Measurements from ENCODE around the gene OSTM1.
A peak's percentile ranks its signal among the peaks of the same experiment; 100 is the strongest.

The OSTM1 gene, protein sequence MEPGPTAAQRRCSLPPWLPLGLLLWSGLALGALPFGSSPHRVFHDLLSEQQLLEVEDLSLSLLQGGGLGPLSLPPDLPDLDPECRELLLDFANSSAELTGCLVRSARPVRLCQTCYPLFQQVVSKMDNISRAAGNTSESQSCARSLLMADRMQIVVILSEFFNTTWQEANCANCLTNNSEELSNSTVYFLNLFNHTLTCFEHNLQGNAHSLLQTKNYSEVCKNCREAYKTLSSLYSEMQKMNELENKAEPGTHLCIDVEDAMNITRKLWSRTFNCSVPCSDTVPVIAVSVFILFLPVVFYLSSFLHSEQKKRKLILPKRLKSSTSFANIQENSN

DNA sequence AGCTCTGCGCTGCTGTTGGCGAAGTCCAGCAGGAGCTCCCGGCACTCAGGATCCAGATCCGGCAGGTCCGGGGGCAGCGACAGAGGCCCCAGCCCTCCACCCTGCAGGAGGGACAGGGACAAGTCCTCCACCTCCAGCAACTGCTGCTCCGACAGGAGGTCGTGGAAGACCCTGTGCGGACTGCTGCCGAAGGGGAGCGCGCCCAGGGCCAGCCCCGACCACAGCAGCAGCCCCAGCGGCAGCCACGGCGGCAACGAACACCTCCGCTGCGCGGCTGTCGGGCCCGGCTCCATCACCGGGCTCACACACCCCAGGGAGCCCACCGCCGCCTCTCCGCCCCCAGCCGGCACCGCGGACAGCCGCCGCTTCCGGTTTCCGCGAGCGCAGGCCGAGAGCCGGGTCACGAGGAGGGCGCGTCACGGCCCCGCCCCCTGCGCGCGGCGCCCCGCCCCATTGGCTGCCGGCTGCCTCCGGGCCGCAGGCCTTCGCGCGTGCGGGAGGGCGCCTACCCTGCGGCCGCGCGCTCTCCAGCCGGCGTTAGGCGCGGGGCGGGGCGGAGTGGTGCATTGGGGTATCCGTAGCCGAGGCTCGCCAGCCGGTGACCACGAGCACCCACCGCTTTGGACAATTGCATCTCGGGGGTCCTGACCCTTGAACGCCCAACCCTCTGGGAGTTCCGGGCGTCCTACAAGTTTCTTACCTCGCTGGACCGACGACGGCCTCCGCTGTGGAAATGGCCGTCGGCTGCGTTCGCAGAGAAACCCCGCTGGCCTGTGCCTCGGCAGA lies at the start of gene OSTM1:
Gene OSTM1, minus strand, starts transcription at position 383 of the 786 bp plus-strand sequence. Its CDS starts 90 bp downstream, at position 293.
- peak; percentile 93 for DNase-seq

DNA sequence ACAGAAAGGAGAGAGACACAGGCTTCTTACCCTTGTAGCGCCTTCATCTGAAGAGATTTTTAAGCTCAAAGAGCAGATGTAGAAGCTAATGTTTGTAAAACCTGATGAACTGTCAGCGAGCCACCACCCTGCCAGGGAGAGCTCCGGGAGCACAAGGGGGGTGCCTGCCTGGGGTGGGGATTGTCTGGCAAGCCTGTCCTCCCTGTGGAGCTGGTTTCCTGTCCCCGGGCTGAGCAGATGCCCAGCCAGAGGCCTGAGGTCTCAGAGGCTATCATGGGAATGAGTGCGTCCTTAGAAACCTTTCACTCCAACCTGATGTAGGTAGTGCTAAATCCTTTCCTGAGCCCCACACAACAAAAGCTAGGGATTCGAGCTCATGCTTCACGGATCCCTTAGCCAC lies 49.4 kb upstream of the OSTM1 start:
- DNase-seq: peak; percentile 41

DNA sequence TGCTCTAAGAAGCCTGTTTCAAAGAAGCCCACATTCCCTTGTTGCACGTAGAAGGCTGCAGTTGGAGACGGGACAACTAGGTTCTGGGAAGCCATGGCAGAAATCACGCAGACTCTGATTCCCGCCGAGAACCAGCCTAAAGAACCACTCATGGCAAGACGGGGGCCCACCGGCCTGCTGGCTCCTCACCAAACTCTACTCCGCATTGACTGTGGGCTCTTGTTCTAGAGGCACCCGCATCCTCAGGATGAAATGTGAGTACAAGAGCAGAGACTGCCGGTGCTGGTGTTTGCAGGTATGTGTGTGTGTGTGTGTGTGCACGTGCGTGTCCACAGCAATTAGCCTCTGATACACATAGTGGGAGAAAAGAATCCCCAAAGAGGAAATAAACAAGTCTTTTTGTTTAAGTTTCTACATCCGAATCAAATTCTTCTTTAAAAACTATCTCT lies 49.0 kb upstream of the OSTM1 start:
- DNase-seq: no peak

DNA sequence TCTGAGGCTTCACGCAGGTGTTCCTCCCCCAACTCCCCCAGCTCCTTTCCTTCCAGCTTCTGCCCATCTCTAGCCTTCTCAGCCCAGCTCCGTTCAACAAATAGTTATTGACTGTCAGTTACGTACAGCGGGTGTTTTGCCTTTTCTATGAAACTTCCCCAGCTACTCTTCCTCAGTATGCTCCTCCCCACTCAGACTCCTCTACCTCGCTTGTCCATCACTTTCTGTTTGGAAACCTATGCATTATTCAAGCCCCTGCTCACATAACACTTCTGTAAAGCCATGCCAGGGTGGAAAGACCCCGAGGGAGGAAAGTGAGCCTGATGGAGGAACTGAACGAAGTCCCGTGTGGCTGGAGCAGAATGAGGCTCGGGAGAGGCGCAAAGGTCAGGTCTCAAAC lies 47.1 kb upstream of the OSTM1 start:
- no peak for DNase-seq

DNA sequence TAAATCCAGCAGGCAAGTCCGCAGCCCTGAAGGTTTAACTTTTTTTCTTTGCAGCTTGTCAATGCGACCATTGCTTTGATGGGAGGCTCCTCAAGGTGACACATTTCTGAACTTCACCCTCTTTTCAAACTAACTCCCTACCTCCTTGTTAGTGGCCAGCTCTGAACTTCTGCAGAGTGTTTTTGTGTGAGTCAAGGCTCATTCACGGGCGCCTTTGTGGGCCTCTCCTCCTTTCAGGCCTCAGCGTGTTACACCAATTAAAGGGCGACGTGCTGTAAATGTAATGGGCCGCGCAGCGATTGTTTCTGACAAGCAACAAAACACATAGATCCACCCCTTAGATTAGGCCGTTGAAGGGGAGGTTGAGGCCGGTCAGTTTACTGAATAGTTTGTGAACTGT lies 45.8 kb upstream of the OSTM1 start:
- no peak for DNase-seq

DNA sequence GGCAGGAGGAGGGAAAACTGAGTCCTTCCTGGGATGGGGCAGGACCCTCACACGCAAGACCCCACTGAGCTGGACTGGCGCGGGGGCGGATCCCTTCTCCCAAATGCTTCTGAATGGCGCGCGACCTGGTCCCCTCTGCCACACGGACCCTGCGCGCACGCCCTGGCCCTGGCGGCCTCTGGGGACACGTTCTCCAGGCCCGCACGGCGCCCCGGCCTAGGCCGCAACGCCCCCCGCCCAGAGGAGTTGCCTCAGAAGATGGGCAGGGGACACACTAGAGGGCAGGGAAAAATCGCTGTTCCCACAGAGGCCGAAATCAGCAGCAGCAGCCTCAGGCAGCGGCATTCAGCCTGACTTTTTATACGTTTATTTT lies 45.2 kb upstream of the OSTM1 start:
- no peak for DNase-seq

DNA sequence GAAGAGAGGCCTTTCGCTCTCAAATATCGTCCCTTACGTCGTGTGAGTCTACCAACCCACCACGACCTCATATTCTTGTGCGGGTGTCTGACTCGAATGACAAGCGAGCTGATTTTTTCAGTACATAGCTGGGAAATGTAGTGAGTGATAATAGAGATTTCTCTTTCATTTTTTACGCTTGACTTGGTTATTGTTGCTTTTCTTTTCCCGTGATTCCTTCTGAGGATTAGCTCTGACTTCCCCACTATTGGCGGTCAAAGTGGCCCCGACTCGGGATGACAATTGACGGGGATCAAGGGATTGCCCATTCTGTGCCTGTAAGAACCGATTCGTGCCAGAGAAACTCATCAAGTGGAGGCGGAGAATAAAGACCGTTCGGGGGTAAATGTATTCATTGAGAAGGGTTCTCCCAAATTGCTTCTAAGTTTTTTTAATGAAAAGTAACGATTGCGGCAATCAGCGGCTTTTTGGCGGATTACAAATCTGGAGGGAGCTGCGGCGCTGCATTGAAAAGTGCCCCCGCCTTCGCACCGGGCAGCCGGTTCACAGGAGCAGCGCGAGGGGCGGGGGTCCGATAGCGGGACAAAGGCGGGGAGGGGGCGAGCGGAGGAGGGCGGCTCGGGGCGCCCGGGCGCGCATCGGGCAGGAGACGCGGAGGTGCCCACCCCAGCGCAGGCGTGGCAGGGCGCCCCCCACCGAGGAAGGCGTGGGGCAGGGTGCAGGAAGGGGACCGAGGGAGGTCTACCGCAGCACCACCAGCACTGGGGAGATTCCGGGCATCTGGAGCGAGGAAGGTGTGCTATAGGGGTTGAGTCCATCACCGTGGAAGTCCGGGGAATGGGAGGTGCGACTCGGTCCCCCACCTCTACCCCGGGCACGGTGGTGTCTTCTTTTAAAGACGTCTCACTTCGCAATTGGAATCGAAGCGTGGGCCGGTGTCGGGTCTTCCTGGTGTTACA lies 44.5 kb upstream of the OSTM1 start:
- no peak for DNase-seq

DNA sequence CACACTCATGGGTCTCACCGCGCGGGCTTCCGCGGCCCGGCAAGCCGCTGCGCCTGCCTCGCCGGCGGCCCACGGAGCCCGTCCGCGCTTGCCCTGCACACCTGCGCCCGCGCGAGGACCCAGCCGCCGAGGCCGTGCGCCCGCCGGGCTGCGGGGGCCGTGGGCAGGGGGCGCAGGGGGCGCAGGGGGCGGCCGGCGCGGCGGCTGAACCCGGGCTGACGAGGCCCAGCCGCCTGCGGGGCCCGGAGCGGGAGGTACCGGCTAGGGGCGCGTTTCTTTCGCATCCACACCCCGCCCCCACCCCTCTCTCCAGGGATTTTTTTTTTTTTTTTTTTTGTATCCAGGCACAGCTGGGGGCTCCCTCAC lies 43.8 kb upstream of the OSTM1 start:
- DNase-seq: no peak

DNA sequence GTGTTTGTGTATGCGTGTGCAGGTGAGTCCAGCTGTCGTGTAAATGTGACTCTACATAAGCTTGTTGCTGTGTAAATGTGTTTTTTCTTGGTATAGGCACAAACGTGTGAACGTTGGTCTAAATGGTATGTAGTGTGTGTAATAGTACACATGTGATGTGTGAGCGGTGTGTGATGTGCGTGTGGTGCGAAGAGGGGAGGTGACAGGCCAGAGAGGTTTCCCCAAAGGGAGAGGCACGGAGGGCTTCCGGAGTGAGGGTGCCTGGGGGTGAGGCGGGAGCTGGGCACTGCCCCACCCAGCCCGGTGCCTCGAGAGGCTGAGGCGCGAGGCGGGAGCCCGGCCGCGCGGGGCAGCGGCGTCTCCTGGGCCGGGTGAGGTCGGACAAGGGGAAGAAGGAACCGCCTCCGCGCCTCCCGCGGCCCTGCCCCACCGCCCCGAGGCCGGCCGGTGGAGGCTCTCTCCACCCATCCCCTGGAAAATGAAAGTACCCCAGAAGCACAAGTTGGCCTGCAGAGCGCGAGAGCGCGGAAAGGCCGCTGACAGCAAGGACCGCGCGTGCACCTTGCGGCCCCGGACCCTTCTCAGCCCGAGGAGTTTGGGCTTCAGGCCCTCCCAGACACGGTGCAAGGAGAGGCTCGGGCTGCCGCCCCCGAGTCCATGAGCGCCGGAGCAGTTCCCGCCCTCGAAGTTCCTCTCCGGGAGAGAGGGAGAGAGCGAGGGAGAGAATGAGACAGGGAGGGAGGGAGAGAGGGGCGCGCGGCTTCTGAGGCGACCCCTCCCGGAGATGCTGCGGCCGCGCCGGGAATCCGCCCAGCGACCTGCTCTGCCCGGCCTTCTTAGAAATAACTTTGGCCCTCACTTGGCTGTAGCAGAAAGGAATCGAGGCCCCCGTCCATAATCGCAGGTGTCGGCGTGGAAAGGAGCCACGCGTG lies 43.2 kb upstream of the OSTM1 start:
- DNase-seq: peak; percentile 40

DNA sequence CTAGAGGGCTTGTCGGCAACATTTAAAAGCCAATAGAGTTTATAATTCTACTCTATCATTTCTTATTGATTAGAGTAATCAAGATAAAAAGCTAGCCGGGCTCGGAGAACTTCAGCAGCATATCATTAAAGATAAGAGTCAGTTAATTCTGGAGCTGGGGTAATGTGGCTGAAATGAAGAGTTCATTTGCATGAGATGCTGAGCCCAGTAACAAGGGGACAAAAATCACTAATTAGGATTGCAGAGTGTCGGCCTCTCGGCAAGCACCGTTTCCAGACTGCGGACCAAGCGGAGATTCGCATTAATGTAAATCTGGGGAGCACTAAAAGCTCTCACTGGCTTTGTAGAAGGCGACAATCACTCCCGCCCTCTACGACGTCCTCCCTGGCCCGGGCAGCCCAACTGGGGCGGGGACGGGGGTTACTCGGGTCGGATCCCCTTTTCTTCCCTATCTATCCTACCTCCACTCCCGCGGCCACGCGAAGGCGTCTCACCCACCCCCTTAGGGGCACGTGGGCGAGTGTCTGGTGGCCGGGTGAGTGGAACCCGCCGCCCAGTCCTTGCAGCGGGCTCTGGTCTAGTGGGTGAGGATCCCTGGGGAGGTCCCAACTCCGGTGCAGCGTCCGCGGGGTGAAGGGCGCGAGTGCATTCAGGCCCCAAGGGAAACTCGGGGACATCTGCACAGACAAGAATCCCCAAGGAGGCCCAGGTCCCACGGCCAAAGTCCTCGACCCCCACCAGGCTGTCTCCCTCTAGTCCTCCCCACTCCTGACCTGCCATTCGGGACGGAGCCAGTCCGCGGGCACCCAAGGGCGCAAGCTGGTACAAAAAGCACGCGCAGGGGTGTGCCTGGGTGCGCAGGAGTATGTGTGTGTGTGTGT lies 42.2 kb upstream of the OSTM1 start:
- DNase-seq: no peak

DNA sequence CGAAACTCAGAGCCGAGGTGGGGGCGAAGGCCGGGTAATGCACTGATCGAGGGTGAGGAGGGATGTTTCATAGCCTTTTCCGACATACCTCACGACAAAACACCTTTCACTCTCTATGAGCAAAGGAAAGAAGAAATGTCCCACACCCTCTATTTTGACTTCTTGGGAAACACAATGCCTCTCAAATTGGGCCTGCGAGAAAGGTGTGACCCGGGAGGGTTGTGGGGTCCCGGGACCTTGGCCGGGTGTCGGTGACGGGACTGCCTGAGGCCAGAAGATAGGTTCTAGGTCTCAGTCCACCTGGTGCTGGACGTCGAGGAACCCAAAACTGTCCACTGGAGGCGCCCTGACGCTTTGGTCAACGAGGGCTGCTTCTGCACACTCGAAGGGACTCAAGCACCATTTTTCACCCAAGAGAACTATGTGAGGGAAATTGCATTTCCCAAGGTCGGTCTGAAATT lies 41.1 kb upstream of the OSTM1 start:
- DNase-seq: peak; percentile 4

DNA sequence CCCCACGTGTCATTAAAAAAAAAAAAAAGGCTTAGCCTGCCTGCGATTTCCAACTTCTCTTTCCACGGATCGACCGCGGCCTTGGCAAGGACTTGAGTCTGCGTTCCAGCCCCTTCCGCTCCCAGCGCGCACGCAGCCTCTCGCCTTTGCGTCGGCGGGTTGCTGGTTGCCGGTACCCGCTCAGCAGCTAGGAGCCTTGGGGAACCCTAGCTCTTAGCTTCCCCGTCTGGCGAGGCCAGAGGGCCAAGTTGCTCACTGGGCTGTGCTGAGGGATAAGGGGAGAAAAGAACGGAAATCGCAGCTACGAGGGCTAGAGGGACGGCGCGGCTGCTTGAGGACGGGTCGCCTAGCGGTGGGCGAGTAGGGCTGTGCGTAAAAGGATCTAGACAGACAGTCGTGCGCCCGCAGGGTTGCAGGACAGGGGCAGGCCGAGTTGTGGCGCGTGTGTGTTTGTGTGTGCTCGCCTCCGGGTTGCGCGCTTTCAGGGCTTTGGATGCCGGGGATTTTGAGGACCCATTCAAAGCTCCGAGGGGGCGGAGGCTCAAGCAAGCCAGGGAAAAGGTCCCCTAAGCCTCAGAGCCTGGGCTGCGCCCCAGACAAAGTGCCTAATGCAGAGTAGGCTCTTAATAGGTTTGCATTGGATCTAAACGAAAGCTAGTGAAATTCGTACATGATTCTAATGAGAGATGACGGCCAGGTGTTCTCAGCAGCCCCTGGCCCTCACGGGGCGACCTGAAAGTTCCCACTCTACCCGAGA lies 40.5 kb upstream of the OSTM1 start:
- no peak for DNase-seq

DNA sequence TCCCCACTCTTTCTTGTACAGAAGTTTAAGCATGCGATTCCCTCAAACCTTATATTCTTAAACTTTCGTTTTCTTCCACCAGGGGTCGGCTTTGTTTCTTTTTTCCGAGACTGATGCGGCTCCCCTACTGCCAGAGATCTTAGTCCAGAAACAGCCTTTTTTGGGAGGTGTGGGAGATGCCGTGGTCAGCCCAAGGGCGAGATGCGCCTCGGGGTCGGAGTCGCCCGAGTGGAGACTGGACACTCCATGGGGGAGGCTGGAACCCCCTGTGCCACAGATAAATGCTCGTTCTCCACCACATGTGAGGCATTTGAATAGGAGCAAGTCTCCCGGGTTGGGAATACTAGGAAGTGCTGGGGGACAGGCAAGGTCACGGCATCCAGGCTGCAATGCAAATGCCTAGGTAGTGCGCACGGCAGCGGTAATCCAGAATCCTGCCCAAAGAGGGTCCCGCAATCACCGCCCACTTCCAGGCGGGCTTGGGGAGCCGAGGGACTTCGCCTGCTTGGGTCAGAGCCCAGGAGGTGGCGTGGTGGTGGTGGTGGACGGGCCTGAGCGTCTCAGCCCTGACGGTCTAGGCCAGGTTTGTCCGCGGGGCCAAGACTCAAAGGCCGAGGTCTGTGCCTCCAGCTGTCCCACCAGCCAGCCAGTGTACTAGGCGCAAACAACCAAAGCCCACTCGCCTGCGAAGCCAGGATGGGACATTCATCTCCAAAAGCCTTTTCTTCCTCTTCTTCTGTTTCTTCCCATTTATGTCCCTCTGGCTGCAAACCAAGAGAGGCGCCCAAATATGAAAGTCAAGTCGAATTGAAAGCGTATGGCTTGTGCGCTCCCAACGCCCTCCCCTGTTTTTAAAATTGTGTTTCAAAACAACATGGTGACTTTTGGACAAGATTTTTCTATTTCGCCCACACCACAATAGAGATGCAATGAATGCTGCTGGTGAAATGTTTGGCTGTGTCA lies 39.3 kb upstream of the OSTM1 start:
- peak; percentile 3 for DNase-seq

DNA sequence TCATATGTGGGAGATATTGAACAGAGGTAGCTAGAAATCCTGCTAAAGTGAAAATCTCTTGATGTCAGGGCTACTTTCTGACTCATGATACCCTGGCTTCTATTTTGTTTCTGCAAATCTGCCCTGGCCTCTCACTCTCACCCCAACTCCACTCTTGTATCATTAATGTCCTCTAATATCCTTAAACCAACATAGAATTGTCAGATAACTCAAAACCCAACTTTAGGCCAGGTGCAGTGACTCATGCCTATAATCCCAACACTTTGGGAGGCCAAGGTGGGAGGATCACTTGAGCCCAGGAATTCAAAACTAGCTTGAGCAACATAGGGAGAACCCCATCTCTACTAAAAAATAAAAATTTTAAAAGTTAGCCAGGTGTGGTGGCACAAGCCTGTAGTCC lies 33.8 kb upstream of the OSTM1 start:
- DNase-seq: no peak

DNA sequence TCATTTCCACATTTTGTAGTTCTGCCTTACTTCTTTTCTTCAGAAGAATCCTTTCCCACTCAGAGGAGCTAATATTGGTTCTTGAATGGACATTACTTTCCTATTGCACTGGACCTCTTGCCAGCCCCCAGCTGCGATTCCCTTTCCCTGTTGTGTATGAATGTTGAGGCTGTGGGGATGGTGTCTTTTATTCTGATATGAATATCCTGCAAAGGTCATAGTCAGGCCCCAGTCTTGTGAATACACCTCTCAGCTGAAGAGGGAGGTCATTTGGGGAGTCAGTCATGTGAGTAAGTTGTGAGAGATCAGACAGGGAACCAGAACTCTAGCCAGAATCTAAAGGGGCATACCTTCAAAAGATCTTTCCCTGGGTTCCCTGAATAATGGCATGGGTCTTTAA lies 32.6 kb upstream of the OSTM1 start:
- no peak for DNase-seq

DNA sequence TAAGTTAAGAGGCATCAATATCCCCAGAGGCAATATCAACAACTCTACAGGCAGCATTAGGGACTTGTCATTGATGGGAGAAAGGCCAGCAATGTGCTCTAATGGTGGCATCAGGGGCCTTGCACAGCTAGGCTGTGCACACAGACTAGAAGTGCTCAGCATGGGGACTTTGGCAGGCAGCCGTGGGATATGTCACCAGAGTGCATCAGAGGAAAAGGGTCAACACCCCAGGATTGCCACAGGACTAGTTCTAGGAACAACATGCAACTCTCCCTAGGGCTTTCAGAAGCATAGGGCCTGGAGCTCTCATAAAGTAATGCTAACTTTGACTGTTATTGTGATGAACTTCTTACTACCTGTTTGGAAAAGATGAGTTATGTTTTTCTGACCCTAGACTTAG lies 32.2 kb upstream of the OSTM1 start:
- DNase-seq: no peak

DNA sequence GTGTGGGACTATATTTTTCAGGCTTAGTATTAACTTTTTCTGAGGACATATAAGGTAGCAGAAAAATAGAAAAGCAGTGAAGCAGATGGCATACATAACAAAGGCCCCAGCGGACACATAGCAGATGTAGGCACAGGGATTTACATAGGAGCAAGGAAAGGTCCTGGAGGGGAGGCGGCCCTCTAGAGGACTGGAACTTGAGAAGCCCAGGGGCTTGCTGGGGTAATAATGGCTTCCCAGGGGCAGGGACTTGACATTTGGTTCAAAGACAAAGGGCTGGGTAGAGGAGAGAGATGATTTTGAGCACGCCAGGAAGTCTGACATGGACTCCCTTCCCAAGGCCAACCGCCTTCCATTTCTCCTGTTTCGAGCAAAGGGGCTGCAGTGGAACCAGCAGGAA lies 31.7 kb upstream of the OSTM1 start:
- no peak for DNase-seq

DNA sequence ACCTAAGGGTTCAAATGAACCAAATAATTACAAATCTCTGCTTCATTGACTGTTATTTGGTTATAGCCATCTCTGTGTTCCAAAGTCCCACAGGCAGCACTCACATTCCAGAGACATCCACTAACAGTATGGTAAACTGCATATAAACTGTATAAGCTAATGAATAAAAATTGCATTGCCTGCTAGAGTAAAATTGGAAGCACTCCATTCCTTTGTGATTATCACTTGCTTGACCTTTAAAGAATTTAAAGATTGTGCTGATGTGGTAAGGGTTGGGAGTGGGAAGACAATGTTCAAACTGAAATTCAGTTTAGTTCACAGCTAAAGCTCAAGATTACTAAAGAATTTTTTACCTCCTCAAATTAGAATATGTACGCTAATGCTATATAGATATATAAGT lies 31.0 kb upstream of the OSTM1 start:
- no peak for DNase-seq

DNA sequence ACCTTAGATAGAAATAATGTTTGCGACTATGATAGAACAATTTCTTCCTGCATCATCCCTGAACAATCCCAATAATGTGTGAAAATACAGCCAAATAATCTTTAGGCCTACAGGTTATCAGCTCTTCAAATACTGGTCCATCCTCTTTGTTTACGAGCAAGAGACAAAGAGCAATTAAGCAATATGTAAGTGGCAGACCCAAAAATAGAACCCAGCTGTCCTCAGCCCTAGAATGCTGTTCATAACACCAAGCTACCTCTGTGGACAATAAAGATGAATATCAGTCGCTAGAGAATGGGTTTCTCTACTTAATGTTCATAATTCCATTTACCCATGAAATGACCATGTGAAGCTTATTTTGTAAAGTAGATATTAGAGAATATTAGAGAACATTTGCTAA lies 28.4 kb upstream of the OSTM1 start:
- DNase-seq: no peak
